Putamen (tissue), 1 donor: ENCODE measurements around the gene PUS3.

ENCODE experiments used
- DNase-seq: peaks from one replicate; pipeline ENCODE4 v3.0.0-alpha.2; 2016; ENCODE audit warnings: low spot score

Gene PUS3, protein sequence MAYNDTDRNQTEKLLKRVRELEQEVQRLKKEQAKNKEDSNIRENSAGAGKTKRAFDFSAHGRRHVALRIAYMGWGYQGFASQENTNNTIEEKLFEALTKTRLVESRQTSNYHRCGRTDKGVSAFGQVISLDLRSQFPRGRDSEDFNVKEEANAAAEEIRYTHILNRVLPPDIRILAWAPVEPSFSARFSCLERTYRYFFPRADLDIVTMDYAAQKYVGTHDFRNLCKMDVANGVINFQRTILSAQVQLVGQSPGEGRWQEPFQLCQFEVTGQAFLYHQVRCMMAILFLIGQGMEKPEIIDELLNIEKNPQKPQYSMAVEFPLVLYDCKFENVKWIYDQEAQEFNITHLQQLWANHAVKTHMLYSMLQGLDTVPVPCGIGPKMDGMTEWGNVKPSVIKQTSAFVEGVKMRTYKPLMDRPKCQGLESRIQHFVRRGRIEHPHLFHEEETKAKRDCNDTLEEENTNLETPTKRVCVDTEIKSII

GRCh38 chr11:125902927-125903710, at the start of gene PUS3:
TSS of gene PUS3 (minus strand) at chr11:125903206. CDS start at chr11:125896284, 6,922 bp downstream.
- DNase-seq = peak; percentile 88

DNA sequence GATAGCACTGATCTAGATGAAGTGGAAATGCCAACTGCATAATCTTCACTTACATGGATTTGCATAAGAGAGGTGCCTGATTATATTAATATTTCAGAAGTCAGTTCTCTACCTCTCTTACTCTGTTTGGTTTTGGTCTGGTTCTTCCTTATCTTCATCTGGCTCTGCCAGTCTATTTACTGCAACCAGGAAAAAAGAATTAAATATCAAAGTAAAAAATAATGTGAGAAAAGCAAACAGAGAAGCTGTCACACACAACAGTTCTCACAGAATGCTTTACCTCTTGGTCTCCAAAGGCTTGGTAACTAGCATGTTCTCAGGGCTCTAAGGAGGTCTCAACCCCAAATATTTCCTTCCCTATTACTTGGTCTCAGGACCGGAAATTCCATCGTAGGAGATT, 49.6 kb upstream of the PUS3 start:
- DNase-seq = no peak

DNA sequence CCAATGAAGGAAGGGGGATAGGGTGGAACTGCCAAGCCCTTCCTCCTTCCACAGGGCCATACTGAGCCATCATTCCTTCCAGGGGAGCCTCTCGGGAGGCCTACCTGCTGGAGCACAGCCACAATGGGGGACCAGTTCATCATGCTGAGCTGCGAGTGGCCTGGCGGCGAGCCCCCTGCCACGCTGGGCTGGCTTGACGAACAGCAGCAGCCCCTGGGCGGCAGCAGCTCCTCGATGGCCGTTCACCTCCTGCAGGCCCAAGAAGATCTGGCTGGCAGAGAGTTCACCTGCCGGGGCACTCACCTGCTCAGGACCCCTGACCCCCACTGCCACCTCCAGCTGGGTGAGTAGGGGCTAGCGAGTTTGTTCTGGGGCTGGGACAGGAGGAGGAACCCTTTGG, 48.7 kb upstream of the PUS3 start:
- no peak for DNase-seq

DNA sequence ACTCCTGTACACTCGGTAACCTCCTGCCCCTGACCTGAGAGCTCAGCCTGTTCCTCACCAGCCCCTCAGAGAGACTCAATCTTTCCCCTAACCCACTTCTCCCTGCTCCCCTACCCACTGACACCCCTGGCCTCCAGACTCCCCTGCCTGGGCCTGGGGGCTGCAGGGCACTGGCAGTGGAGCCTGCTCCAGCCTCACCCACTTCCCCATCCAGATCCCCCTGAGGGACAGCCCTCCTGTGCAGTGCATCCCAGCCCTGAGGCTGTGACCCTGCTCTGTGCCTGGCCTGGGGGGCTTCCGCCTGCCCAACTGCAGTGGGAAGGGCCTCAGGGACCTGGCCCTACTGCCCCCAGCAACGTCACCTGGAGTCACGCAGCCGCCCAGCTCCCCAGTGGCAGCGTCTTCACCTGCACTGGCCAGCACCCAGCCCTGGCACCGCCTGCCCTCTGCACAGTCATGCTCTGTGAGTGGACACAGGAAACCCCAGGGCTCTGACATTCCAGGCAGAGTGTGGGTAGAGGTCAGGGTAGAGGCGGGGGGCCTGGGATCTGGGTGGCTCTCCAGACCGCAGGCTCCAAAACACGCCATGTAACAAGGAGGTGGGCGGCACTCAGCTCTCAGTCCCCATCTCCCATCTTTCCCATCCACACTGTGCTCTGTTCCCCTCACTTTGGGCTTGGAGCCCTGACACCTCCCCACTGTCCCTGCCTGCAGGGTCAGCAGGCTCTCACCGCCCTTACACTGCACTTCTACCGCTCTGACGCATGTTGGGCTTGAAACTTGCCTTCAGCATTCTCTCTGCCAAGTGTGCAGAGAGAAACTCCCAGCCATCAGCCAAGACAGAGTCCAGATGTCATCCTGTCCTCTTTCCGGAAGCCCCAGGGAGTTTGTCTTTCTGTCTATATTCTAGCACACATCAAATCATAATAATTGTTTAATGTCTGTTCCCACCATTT, 48.0 kb upstream of the PUS3 start:
- no peak for DNase-seq

DNA sequence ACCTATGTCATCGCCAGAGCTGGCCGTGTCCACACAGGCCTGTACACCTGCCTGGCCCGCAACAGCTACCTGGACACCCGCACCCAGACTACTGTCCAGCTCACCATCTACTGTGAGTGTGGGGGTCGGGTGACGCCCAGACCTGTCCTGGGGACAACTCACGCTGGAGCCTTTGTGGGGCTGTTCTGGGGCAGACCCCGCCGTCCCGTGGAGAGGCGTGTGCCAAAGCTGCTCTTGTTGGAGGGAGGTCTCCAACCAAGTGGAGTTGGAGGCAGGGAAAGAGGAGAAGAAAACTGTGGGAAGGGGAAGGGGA, 47.1 kb upstream of the PUS3 start:
- DNase-seq = no peak

DNA sequence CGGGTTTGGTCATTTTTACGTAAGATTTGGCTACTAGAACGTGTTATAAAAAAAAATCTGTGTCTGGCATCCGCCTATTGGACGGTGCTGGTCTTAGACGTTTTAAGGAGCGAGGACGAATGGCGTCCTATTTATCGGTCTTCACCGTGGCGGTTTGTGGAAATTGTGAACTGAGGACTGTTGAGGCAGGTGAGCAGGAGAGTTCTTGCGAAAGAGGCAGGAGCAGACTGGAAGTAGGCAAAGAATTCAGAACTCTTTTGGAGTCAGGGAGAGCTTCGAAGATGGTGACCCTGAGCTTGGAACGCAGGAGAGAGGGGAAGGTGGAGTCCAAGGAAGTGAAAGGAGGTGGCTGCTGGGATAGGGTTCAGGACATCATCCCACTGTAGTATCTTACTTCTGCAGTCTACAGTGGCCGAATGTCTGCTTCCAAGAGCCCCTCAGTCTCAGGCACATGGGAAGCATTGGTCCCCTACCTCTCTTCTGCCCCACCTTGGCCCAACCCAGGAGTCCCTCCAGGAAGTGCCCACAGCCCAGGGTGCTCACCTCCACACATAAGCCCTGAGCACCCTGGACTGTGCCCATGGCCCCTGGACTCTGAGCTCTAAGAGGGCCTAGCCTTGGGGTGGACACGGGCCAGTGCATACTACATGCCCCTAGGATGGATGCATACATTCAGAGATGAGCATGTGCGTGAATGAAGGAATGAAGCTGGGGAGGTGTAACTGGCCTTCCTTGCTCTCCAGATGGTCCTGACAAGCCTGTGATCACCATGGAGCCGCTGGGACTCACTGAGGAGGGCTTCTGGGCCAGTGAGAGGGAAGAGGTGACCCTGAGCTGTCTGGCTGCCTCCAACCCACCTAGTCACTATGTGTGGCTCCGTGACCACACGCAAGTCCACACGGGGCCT, 46.5 kb upstream of the PUS3 start:
- DNase-seq = no peak

DNA sequence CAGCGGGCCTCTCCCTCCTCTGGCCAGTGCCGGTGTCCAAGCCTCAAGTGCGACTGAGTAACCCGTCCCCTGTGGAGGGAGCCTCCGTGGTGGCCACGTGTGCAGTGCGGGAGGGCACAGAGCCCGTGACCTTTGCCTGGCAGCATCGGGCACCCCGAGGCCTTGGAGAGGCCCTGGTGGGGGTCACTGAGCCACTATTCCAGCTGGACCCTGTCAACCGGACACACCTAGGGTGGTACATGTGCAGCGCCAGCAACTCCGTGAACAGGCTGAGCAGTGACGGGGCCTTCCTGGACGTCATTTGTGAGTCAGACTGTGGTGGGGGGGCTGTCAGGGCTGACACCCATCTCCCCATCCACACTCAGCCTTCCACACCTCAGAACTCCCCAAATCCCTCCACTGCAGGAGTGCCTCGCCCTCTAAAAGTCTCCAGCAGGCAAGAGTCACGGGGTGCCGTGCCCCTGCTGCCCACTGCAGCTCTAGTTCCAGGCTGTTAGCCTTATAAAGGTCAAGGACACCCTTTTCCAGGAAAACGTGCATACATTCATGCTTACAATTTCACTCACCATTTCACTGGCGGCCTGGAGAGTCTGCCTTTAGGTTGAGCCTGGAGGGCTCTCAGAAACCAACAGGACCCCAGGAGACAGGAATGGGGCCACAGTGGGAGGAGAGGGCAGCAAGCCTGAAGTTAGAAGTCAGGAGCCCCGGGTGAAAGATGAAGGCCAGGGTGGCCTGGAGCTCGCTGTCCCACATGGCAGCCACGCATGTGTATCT, 45.5 kb upstream of the PUS3 start:
- no peak for DNase-seq

DNA sequence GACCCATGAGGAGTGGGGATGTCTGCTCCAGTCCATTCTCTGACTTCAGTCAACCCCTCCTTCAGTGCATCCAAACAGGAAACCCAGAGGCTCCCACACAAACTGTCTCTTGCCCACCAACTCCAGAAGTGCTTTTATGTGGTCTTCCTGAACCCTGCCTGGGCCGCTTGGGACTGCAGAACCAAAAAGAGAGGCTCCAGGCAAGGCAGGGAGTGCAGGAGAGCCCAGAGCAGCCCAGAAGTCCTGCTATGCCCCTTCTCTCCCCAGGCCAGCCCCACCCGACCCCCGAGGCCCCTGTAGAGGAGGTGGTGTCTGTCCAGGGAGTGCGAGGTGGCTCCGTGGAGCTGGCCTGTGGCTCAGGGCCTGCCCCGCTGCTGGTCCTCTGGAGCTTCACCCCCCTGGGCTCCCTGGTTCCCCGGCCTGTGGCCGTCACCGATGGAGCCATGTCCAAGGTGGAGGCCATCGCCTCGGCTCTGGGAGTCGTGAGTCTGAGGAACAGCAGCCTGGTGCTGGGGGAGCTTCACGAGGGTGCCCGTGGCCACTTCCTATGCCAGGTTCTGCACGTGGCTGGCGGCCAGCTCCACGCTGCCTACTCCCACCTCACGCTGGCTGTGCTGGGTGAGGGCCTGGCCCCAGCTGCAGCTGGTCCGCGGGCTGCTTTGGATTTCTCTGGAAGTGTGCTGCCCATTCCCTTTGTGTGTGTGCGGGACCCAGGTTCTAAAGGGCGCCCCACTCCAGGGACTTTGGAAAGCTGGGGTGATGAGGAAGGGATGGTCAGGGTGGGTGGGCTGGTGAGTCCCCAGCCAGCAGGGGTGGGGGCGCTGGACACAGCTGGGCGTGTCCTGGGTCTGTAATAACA, 44.6 kb upstream of the PUS3 start:
- no peak for DNase-seq

DNA sequence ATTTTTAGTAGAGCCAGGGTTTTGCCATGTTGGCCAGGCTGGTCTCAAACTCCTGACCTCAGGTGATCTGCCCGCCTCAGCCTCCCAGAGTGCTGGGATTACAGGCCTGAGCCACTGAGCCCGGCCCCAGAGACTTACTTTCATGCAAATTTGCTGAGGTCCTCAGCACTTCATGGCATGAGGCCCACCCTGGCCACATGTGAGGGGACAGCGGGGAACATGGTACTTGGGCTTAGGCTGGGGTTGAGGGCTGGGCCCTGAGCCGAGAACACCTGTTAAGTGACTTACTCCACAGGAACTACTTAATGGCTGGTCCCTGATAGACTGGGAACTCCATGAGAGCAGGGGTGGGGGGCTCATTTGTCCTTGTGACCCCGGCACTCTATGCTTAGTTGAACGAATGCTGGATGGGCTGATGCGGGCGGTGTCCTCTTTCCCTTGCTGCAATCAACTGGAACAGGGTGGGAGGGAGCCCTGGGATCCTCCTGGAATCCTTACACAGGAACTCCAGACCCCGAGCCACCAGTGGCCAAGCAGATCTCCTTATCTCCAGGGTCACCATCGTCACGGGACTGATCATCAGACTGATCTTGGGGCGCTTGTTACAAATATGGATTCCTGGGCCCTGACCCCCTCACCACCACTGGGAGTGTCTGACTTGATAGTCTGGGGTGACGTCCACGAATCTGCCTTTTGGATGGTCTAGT, 43.9 kb upstream of the PUS3 start:
- no peak for DNase-seq

- no peak for DNase-seq
Measured at GRCh38 chr11:125945797-125946520, 43.0 kb upstream of the PUS3 start, which contains the start of gene VSIG10L2. TSS of gene VSIG10L2 (plus strand) at chr11:125946044. CDS start at chr11:125946056, 12 bp downstream.

DNA sequence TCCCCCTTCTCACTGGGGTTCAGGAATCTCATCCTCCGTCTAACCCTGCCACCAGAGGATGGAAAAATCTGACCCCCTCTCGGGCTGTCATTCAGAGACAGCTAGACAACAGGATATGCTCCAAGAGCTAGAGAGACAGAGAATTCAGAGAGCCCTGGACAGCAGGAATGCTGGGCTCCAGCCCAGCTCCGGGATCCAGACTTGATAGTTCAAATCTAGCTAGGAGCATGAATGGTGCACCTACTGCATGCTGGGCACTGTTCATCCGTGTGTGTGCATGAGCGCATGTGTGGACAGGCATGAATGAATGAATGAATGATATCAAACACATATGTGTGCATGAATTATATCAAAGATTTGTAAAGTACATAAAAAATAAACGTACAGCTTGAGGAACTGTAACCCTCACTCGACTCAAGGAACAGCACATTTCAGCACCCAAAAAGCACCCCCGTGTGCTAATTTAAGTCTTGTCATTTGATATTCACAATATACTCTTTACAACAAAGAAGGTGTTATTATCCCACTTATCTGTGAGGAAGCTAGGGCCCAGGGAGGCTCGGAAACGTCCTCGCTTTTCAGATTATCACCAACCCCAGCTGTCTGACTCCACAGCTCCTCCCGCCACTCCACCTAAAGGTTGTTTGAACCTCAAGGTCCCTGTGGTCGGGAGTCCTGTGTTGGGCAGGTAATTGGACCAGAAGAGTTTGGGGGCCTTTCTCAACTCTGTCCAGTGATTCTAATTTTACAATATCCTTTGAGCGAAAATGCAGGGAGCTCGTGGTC, 42.2 kb upstream of the PUS3 start:
- peak; percentile 14 for DNase-seq

- DNase-seq = no peak
Measured at GRCh38 chr11:125944350-125945010, 41.5 kb upstream of the PUS3 start.

DNA sequence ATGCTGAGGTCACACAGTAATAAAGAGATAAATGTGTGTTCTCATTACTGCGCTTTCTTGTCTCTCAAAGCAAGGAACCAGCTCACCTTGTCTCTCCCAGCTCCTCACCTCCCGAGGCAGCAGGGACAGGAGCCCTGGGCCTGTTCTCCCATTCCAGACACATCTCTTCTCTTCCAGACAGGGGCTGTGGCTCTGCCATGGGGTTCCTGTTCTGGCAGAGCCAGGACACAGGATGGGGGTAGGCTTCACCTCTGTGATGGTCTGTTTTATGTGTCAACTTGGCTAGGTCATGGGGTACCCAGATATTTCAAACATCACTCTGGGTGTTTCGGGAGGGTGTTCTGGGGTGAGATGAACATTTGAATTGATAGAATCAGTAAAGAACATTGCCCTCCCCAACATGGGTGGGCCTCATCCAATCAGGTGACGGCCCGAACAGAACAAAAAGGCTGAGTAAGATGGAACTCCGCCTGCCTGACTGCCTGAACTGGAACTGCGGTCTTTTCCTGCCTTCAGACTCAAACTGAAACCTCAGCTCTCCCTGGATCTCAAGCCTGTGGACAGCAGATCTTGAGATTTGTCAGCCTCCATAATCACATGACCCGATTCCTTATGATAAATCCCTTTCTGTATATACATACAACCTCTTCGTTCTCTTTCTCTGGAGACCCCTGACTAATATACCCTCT, 40.8 kb upstream of the PUS3 start:
- DNase-seq = no peak

DNA sequence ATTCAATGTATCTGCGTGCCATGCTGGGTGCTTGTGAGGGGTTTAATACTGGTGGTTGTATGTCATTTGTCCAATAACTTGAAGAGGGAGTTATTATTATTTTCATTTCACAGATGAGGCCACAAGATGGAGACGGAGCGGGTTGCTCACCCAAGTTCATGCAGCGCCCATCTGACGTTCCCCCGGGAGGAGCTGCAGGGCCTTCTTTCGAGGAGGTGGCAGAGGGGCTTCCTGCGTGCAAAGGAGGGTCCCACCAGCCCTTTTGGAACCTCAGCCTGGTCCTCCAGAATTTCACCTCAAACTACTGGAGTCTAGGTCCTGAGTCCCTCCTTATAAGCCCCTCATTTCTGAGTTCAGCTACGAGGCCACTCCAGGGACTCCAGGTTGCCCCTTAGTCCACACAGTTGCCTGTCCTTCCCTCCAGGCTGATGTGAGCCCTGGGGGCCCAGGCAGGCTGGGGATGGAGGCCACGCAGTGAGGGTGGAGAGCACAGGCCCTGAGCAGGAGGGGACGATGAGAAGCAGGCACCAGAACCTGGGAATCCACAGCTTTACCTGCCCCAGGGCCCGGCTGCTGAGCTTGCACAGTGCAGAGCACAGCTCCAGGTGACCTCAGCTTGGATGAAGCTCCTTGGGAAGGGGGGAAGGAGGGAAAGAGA, 39.9 kb upstream of the PUS3 start:
- no peak for DNase-seq
